NCI-H187 (cell line): ENCODE data around the gene CDC42EP3.

Source experiments
- DNase-seq, 2 experiments: peaks; one replicate each; lab custom pipeline; 2025; lab: John Stamatoyannopoulos, UW

Gene CDC42EP3

DNA sequence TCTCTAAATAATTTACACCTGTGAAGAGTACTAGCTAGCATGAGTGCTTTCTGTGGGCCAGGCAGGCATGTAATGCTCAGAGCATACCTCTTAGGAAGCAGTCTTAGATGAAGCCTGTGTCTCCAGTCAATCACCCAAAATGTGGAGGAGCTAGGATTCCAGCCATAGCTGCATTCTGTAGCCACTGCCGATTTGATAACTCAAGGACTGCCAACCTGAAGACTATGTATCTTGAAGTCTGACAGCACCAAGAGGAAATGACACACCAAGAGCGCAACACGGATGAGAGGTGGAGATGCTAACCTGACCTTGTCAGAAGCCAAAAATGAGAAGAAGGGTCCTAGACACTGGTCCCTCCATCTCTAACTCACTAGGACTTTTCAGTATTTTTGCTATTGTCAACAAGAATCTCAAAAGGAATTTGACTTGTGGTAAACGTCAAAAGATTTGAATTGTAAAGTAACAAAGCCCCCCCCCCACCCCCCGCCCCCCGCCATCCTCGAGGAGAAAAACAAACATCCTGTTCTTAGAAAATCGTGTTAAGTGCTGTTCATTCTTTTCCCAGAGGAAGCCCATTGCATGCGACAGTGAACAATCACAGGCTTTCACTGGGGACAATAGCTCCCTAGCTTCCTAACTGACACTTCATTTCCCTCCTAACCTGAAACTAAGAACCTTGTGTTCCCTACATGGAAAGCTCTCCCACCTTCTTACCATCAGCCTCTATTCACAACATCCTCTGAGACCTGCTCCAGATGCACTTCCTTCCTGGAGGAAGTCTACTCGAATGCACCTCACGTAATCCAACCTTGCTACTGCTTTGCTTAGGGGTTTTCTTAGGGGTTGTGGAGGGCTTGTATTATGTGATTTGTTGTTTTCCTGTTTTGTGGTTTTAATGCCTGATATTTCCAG lies 14.7 kb downstream of the CDC42EP3 start:
- no peak for DNase-seq

DNA sequence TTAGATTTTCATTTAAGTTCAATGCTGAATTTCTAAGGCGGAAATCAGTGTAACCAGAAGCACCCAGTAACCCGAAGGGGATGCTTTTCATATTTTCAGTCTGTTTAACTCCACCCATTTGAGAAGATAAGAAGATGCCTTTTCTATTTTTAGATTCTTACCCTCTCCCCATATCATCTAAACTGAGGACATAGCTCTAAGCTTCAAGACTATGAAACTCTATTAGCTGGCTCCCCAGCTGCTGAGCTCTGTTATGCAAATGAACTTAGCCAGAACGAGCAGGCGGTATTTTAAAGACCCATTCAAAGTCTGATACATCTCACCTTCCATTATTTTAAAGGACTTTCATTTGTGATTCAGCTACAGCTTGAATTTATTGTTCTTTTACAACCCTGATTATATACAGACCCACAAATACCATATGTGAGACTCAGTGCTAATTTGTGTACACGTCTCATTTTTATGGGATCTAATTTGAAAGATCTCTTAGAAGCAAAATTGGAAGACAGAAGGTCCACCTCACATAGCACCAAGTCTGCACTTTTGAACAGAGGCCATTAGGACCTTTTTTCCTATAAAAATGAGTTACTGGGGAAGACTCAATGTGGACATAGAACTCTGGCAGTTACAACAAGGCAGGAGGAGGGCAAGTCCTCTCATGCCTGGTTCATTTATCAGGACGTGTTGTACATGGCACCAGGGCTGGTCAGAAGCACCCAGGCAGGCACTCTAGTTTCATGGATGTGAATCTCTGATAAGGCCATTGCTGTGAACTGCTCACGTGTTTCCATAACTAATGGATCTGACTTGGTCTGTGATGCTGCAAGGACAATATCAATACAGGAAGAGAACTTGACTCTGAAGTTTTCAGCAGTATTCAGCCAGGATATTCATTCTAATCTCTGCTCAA lies 16.3 kb downstream of the CDC42EP3 start:
- DNase-seq = no peak

DNA sequence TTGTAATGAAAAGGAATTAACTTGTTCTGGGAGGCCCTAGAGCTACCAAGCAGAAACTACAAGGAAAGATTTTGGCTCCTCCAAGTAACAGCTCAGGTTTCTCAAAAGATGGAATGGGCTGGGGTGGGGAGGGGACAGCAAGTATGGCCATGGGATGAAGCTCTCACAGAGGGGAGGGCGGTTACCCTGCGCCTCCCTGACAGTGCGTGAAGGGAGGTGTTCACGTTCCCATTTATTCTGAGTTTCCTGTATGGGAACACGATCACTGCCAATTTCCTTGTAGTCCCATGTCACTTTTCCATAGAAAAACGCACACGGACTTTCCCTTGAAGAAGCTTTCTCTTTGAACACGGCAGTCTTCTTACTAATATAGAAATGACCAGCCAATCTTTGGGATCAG lies 17.0 kb downstream of the CDC42EP3 start:
- no peak for DNase-seq

DNA sequence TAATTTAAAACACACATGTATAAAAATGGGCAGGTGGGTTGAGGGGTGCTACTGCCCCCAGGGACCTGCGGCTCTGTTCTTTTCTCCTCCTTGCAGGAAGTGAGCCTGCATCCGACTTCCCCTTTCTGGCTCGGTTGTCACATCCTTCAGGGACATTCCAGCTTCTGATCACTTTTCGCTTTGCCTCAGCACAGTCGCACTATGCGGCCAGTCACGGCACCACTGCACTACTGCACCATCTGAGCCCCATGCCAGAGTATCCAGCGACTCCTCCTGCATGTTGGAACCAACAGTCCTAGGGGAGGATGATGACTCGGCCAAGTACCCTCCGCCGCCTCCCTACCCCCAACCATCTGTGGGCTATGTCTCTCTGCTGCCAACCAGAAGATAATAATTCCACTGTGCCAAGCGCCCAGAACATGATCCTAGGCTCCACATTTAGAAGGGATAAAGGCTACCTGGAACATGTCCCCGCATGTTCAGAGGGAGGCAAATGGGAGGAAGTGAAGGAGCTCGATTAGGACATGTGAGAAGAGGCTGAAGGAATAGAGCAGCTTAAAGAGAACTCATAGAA lies 17.6 kb downstream of the CDC42EP3 start:
- DNase-seq = no peak

DNA sequence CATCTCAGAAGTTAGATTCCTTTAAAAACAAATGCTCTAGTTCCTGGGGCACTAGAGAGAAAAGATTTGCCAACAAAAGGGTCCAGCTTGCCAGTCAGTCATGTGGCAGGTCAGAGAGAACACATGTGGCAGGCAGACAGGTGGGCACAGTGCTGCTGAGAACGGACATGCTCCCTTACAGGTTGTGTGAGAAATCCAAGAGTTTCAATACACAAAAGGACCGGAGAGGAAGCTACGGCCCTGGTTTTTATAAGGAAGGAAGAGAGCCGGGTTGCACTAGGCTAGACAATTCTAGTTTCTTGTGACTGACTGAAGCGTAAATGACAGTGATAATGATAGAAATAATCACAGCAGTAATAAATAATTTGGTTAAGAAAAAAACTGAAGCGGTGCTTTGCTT lies 18.3 kb downstream of the CDC42EP3 start:
- DNase-seq = no peak

DNA sequence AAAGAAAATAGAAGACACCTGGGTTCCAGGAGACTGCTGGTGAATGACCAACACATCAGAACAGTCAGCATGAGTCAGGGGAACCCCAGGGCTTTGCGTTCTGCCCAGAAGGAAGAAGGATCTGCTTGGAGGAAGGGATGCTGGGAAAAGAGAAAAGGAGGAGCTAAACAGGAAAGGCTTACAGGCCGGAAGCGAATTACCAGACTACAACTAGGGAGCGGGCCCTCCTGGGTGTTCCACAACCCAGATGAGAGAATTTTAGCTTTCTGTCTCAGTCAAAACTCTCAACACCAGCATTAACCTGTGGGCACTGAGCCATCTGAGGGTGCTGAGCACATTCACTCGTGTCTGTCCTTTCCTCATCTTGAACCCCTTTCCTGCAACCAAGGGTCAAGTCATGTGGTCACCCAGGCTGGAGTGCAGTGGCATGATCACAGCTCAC lies 19.2 kb downstream of the CDC42EP3 start:
- no peak for DNase-seq

DNA sequence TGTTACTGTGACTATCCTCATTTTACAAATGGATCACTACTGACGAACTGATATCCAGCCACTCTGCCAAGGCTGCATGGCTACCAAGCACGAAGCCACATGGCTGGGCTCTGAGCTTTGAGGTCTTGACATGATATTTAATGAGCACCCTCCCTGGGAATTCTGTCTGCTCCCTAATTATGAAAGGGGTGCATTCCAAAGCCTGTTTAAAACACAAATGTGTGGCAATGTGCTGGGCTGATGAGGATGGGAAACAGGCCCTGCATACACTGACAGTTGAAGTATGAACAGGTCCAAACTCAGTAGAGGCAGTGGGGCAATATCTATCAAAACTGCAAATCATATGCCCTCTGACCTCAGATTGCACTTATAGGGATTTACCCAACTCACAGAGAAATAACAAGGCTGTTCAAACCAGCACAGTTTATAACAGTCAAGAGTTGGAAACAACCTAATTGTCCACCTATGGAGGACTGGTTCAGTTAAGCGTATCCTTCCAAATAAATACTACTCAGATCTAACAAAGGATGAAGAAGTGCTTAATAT lies 20.8 kb downstream of the CDC42EP3 start:
- no peak for DNase-seq

DNA sequence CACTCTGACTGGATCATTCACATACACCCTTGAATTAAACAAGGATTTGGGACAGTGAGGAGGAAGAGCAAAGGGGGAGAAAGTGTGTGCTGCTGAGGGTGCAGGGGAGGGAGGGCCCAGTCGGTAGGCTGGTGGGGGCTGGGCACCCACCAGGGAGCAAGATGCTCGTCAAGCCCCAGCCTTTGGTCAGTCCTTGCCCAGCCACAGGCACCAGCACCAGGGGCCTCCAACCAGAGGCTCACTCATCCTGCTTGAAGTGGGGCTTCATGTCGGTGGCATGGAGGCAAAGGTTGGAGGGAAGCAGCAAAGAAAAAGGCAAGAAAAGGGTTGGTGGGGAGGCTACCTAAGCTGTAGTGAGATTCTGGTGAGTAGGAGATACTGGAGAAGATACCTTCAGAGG lies 21.9 kb downstream of the CDC42EP3 start:
- no peak for DNase-seq

DNA sequence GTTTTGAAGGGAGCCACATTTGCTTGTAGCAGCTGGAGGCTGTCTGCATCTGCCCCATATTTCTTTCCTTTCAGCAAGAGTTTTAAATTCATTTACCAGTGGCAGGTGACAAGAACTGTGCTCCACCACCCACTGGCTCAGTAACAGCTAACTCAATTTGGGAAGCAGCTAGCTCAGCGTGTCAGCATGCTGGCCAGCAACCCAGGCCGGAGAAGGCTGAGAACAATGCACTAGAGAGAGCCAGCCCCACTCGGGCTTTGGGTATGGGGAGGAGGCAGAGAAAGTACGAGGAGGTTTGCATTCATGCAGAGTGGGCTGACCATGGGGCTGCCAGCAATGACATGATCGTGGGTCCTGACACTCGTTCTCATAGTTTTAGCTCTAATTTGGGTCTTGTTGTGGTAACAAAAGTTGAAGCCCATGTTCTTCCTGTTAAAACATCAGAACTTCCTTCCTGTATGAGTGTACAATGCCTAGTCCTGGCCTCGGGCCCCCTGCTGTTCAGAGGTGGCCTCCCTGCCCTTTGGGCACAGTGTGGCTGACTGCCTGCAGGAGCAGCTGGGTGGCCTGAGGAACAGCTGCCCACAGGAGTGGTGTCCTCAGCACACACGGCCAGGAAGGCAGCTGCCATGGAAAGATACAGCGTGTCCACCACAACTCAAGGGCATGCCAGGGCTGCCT lies 23.0 kb downstream of the CDC42EP3 start:
- no peak for DNase-seq

DNA sequence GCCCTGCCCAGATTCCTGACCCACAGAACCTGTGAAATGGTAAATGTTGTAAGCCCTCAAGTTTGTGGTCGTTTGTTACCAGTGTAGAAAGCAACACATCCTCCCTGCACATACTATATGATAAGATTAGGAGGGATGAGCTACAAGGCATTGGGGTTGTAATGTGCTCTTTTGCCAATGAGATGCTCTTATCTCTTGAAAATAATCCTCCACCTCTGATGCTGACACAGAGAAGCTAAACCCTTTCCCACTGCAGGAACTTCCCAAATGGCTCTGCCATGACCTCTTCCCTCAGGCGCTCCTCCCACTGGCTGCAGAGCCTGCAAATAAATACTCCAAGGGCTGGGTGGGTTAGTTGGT lies 23.5 kb downstream of the CDC42EP3 start:
- no peak for DNase-seq

DNA sequence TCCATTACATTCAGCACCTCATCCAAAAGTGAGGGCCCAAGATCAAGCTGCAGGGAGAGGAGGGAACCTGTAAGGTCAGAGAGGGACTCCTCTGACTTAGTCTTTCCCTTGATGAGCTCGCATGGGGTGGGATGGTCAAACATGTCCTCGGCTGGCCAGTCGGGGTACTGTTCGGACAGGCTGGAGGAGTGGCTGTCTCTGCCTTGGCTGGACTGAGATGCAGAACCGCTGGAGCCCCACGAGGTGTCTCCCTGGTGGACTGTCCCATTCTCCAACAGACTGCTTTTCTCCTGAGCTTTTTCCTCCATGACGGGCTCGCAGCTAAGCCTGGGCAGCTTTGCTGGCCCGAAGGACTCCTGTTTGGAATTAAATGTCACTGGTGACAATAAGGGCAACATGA lies 25.6 kb downstream of the CDC42EP3 start:
- no peak for DNase-seq

DNA sequence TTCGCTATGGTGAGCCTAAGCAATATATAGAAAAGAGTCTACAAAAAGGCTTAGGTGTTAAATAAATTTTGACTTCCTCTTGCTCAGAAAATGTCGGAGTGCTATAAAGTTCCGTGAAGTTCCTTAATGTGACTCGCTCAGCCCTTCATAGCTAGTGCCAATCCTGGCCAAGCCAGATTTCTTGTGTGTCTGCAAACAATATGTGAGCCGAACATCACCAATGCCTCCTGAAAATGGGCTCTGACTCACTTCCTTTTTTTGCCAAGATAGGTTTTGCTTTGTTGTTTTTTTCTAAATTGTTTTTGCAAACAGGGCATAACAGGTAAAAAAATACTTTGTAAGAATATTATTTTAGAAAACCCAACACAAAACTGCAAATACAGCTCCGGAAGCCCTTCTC lies 26.1 kb downstream of the CDC42EP3 start:
- DNase-seq = no peak

DNA sequence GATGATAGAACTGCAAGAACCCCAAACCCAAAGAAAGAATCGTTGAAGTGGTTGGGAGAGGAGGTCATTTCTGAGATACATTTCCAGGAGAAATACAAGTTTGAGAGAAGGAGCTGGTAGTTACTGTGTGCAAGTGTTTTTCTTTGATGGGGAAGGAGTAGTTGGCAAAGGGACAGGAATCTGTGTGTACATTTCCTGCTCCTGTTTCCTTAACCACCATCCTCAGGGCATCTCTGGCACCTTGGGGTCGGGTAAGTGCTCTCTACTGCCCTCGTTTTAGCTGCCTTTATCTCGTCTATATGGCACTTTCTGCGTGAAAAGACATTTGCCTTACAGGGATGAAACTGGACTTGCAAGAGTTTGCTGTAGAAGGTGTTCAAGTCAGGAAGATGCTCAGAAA lies 27.3 kb downstream of the CDC42EP3 start:
- no peak for DNase-seq

DNA sequence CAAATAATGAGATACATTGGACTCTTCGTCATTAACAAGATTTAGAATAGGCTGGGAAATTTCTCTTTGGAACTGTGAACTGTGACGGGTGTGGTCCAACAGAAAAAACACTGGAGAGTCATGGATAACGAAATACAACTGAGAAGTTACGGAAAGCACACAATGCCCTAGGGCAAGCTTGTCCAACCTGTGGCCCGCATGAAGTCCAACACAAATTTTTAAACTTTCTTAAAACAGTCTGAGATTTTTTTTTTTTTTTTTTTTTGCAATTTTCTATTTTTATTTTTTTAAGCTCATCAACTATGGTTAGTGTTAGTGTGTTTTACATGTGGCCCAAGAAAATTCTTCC lies 27.7 kb downstream of the CDC42EP3 start:
- no peak for DNase-seq

DNA sequence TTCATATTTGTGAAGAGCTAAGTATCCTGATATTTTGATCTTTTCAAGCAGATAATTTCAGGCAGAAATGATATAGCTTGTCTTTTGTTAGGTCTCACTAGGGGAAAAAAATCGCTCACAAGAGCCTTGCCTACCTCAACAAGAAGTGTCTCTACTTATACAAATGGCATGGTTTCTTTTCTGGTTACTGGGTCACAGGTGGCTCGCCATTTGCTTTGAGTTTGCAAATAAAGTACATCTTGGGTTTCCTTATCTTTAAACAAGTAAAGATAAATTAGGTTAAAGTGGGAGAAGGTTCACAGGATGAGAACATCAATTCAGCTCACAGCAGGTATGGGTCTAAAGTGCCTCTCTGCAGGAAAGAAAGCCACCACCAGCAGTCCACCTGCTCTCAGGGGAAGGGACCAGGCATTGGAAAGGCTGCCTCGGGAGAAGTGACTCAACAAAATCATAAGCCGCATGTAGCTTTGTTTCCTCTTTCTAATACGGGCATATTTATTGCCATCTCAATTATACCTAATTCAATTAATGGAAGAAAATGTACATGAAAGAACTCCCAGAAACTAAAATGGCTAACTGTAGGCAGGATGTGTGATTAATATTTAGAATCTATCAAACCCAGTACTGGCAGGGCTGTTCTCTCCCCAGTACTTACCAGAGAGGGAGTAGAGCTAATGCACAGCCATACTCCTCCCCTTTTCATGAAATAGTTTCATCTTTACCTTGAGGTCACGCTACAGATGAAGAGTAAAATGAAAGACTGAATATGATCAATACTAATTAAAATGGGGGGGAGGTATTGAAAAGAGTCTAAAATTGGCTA lies 28.3 kb downstream of the CDC42EP3 start:
- peak; percentile 62 to 69 for DNase-seq

DNA sequence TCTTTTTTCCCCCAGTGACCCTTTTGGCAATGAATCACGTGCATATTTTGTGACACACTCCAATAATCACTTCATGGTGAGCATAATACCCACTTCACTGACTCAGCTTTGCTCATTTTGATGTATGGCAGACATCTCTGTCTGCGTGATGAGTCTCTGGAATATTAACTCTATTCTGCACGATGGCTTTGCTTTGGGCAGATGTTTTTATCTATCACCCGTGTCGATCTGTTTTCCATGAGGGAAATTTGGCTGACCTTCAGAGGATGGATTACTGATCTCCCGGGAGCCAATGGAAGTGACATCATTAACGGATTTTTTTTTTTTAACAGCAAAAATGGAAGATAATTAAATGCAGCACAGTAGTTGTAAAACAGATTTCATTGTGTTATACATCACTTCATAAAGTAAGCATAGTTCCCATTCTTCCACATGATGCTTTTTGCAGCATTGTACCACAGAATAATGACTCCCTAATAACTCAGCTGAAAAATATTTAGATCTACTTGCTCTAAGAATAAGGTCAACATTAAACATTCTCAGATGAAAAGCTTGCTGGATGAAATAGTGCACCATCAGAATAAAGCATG lies 29.8 kb downstream of the CDC42EP3 start:
- no peak for DNase-seq

DNA sequence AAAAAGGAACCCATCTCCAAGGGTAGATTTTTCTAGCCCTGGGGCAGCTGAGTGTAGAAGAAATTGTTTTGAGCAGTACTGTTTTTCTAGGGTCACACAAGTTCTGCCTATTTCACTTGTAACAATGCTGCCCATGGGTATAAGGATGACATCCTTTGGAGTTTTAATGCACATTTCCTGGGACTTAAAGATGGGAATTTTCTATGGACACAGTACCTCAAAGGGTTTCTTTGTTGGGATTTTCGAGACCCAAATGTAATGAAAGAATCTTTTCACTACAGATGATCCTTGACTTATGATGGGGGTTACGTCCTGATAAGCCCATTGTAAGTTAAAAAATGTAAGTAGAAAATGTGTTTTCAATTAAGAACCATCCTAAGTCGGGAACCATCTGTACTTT lies 31.8 kb downstream of the CDC42EP3 start:
- DNase-seq = no peak

DNA sequence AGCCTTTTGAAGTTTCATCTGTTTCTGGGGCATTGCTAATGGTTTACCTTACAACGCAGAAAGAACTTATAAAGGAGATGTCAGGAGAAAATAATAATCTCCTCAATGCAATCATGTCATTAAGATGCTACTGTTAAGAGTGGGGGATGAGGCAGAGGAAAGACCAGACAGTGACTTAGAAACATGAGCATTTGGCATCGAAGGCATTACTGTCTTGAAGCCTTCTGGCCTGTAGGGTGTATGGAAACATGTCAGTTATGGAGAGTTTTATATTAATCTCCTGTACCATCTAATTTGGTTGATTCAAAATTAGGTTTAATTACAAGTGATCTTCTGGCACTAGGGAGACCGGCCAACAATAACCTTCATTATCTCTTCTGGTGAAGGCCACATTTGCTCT lies 32.5 kb downstream of the CDC42EP3 start:
- DNase-seq = no peak

DNA sequence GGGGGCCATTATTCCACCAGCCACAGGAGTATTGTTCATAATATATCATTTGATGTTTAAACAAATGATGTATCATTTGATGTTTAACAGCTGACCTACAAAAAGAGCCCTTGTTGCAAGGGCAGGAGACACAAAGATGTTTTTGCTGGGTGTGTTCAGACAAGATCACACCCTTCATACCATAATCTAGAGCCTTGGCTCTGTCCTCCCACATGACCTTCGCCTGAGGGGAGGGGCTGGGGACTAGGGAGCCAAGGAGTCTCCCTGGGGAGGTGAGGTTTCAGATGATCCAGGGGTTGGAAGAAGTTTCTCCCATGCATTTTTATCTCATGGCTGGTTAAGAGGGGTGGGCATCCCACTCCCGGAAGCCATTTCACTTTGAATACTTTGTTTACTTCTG lies 33.5 kb downstream of the CDC42EP3 start:
- DNase-seq = no peak

DNA sequence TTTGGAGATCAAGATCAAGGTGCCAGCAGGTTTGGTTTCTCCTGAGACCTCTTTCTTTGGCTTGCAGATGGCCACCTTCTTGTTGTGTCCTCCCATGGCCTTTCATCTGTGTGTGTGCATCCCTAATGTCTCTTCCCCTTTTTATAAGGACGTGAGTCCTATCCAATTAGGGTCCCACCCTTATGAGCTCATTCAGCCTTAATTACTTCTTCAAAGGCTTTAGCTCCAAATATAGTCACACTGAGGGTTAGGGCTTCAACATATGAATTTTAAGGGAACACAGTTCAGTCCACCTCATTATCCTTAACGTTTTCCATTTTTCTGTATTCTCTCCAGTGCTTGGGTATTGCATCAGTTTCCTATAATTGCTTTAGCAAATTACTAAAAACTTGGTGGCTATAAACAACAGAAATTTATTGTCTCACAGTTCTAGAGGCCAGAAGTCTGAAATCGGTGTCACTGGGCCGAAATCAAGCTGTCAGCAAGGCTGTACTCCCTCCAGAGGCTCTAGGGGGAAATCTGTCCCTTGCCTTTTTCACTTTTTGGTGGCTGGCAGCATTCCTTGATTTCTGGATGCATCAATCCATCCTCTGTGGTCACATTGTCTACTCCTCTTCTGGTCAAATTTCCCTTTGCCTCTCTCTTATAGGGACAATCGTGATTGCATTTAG lies 34.1 kb downstream of the CDC42EP3 start:
- no peak for DNase-seq
